Pulmonary artery endothelial cell (primary cell): ENCODE measurements around the gene MVB12A. TPM values are rescaled to one million over a fixed set of nuclear protein-coding genes. Genes with fewer than 3 reads are reported as not detected.

Experiments
- DNase-seq: peaks from one replicate; pipeline ENCODE4 v3.0.0-alpha.2; 2011; ENCODE audit warnings: low read depth, low spot score
- total RNA-seq: library from RNA; depleted of rRNA; stranded (reverse); fragments of >200 nt; gene quantifications from 2 replicates; pipeline ENCODE4 v1.2.3, GENCODE V29; 2014

The MVB12A gene
- total RNA-seq, 1 donor from 2014 or later: 43.0 TPM

GRCh38 chr19:17404621-17405249, 15.1 kb upstream of the MVB12A start:
- DNase-seq: no peak

GRCh38 chr19:17405250-17406045, 14.4 kb upstream of the MVB12A start, which contains the start of gene BST2:
BST2 (minus strand) TSS chr19:17405630; CDS start chr19:17405575, 55 bp downstream.
- DNase-seq: peak; percentile 86

- no peak for DNase-seq
Observed at GRCh38 chr19:17406046-17406886, 13.6 kb upstream of the MVB12A start.

GRCh38 chr19:17406887-17407196, 13.0 kb upstream of the MVB12A start:
- DNase-seq: no peak

GRCh38 chr19:17409990-17410389, 9.9 kb upstream of the MVB12A start:
- DNase-seq: no peak

- DNase-seq: no peak
Observed at GRCh38 chr19:17411801-17412200, 8.0 kb upstream of the MVB12A start.

GRCh38 chr19:17414097-17414496, 5.8 kb upstream of the MVB12A start:
- no peak for DNase-seq

- DNase-seq: no peak
Observed at GRCh38 chr19:17415121-17415520, 4.7 kb upstream of the MVB12A start.

GRCh38 chr19:17418710-17419109, 1.1 kb upstream of the MVB12A start:
- DNase-seq: no peak

GRCh38 chr19:17419154-17419620, 660 bp upstream of the MVB12A start:
- DNase-seq: no peak

GRCh38 chr19:17420475-17420924, 653 bp downstream of the MVB12A start:
- no peak for DNase-seq

- DNase-seq: no peak
Observed at GRCh38 chr19:17421942-17422341, 2.1 kb downstream of the MVB12A start.

- no peak for DNase-seq
Observed at GRCh38 chr19:17423429-17424208, 3.8 kb downstream of the MVB12A start.

- DNase-seq: no peak
Observed at GRCh38 chr19:17424743-17425365, 5.0 kb downstream of the MVB12A start.

GRCh38 chr19:17429641-17430113, 9.8 kb downstream of the MVB12A start:
- DNase-seq: no peak

GRCh38 chr19:17431417-17431816, 11.6 kb downstream of the MVB12A start:
- DNase-seq: no peak

GRCh38 chr19:17435218-17435617, 15.4 kb downstream of the MVB12A start:
- no peak for DNase-seq

GRCh38 chr19:17436094-17436873, 16.4 kb downstream of the MVB12A start:
- DNase-seq: no peak

GRCh38 chr19:17436874-17437267, 17.0 kb downstream of the MVB12A start:
- no peak for DNase-seq
